ENCODE results near the gene MYOZ2. TPM values are rescaled to one million over a fixed set of nuclear protein-coding genes. Genes with fewer than 3 reads are reported as not detected.

MYOZ2 gene
- total RNA-seq, 5 donors from 2014 or later (not counting 1 experiment from before 2014, with no cell fraction given): not detected

GRCh38 chr4:119221412-119221811 lies 85.8 kb downstream of the MYOZ2 start:
- POLR2A ChIA-PET: interaction anchor here in 1 of 2 donors (0.6 kb wide), 1 partner anchor 188 kb away, joined by 3 read pairs; no protein-coding TSS in a partner anchor

GRCh38 chr4:119227690-119228089 lies 92.1 kb downstream of the MYOZ2 start:
- Mint-ChIP-seq H3K4me3 (no peak overlapping the region), H3K27me3 (no peaks in the 10 kb centered on the region), H3K9me3 (peaks cover 0 to 9% (median 0%) of the 10 kb centered on the region in 3 donors), H3K27ac (peak overlapping the region in 1 of 2 donors; percentile 23), H3K36me3 (peaks cover 52% of the 10 kb centered on the region), H3K4me1 (peaks cover 18 to 38% (median 29%) of the 10 kb centered on the region in 3 donors)
- no peaks in the 10 kb centered on the region for H3K27me3 ChIP-seq (replicated peaks in 1 of 2; ENCODE audit: control insufficient read depth in 2 of 2, extremely low read depth in 1 of 2, insufficient read depth in 2 of 2, low read length in 1 of 2)
- H3K36me3 ChIP-seq (ENCODE audit: control insufficient read depth in 2 of 2, extremely low read depth in 1 of 2, insufficient read depth in 1 of 2, low read length in 1 of 2): no peaks in the 10 kb centered on the region
- no peak overlapping the region for H3K4me3 ChIP-seq (ENCODE audit: control insufficient read depth in 1 of 2, extremely low read depth in 1 of 2, low read length in 1 of 2)
- DNase-seq (no peak), ATAC-seq (replicated peaks in 1 of 4) (no peak)
- CTCF ChIA-PET: interaction anchor here (0.5 to 0.6 kb wide), 3 partner anchors 72 to 394 kb away, joined by 3 read pairs; no protein-coding TSS in a partner anchor
- no peak overlapping the region for H3K27ac ChIP-seq (ENCODE audit: low read length)
- POLR2A ChIA-PET: interaction anchor here in 1 of 2 donors (0.5 kb wide), 1 partner anchor 11 kb away, joined by 3 read pairs; no protein-coding TSS in a partner anchor
- peaks cover 2% of the 10 kb centered on the region for H3K9me3 ChIP-seq
- H3K4me1 ChIP-seq (ENCODE audit: control insufficient read depth in 1 of 2, extremely low read depth in 1 of 2, insufficient read depth in 2 of 2, low read length in 2 of 2): no peaks in the 10 kb centered on the region

More at GRCh38 chr4:119221412-119221811, 85.8 kb downstream of the MYOZ2 start:
- Histone ChIP-seq H3K9me3 (no peaks in the 10 kb centered on the region), H3K4me3 (ENCODE audit: control insufficient read depth in 1 of 2, extremely low read depth in 1 of 2, low read length in 1 of 2) (no peak overlapping the region), H3K27ac (ENCODE audit: low read length) (no peak overlapping the region), H3K27me3 (replicated peaks in 1 of 2; ENCODE audit: control insufficient read depth in 2 of 2, extremely low read depth in 1 of 2, insufficient read depth in 2 of 2, low read length in 1 of 2) (no peaks in the 10 kb centered on the region), H3K36me3 (ENCODE audit: control insufficient read depth in 2 of 2, extremely low read depth in 1 of 2, insufficient read depth in 1 of 2, low read length in 1 of 2) (peaks cover 0 to 17% of the 10 kb centered on the region in 2 donors), H3K4me1 (ENCODE audit: control insufficient read depth in 1 of 2, extremely low read depth in 1 of 2, insufficient read depth in 2 of 2, low read length in 2 of 2) (no peaks in the 10 kb centered on the region)
- Mint-ChIP-seq H3K27me3 (no peaks in the 10 kb centered on the region), H3K9me3 (peaks cover 0 to 11% (median 0%) of the 10 kb centered on the region in 3 donors), H3K27ac (no peak overlapping the region), H3K4me3 (no peak overlapping the region), H3K36me3 (peaks cover 55% of the 10 kb centered on the region), H3K4me1 (peaks cover 8 to 23% (median 11%) of the 10 kb centered on the region in 3 donors)
- DNase-seq (no peak), ATAC-seq (replicated peaks in 1 of 4) (no peak)
- WGBS (ENCODE audit: insufficient coverage): 81% methylated on average over 3 of the region's 4 CpGs
- CTCF ChIA-PET: no interaction called here

GRCh38 chr4:119228406-119228805 lies 92.8 kb downstream of the MYOZ2 start:
- ATAC-seq (replicated peaks in 1 of 4): no peak
- Mint-ChIP-seq H3K36me3 (peaks cover 47% of the 10 kb centered on the region), H3K4me3 (no peak overlapping the region), H3K4me1 (peaks cover 23 to 44% (median 34%) of the 10 kb centered on the region in 3 donors), H3K9me3 (peaks cover 0 to 9% (median 0%) of the 10 kb centered on the region in 3 donors), H3K27ac (no peak overlapping the region), H3K27me3 (no peaks in the 10 kb centered on the region)
- no CpG with 5 or more reads among the region's 3 CpGs for WGBS (ENCODE audit: insufficient coverage)
- ChIA-PET POLR2A (no interaction called here), CTCF (interaction anchor here in 1 of 2 donors (0.6 kb wide), 1 partner anchor 187 kb away, joined by 3 read pairs; no protein-coding TSS in a partner anchor)
- Histone ChIP-seq H3K36me3 (ENCODE audit: control insufficient read depth in 2 of 2, extremely low read depth in 1 of 2, insufficient read depth in 1 of 2, low read length in 1 of 2) (no peaks in the 10 kb centered on the region), H3K27me3 (replicated peaks in 1 of 2; ENCODE audit: control insufficient read depth in 2 of 2, extremely low read depth in 1 of 2, insufficient read depth in 2 of 2, low read length in 1 of 2) (no peaks in the 10 kb centered on the region), H3K4me1 (ENCODE audit: control insufficient read depth in 1 of 2, extremely low read depth in 1 of 2, insufficient read depth in 2 of 2, low read length in 2 of 2) (no peaks in the 10 kb centered on the region), H3K4me3 (ENCODE audit: control insufficient read depth in 1 of 2, extremely low read depth in 1 of 2, low read length in 1 of 2) (no peak overlapping the region), H3K27ac (ENCODE audit: low read length) (no peak overlapping the region), H3K9me3 (peaks cover 2% of the 10 kb centered on the region)
- DNase-seq: no peak

- Mint-ChIP-seq H3K9me3 (peaks cover 0 to 3% (median 0%) of the 10 kb centered on the region in 3 donors), H3K27me3 (no peaks in the 10 kb centered on the region), H3K27ac (no peak overlapping the region), H3K4me1 (peaks cover 32 to 55% (median 42%) of the 10 kb centered on the region in 3 donors), H3K36me3 (peaks cover 38% of the 10 kb centered on the region), H3K4me3 (no peak overlapping the region)
- DNase-seq (no peak), ATAC-seq (replicated peaks in 1 of 4) (no peak)
- Histone ChIP-seq H3K4me3 (ENCODE audit: control insufficient read depth in 1 of 2, extremely low read depth in 1 of 2, low read length in 1 of 2) (no peak overlapping the region), H3K9me3 (peaks cover 2% of the 10 kb centered on the region), H3K4me1 (ENCODE audit: control insufficient read depth in 1 of 2, extremely low read depth in 1 of 2, insufficient read depth in 2 of 2, low read length in 2 of 2) (peaks cover 4 to 5% of the 10 kb centered on the region in 2 experiments), H3K27me3 (replicated peaks in 1 of 2; ENCODE audit: control insufficient read depth in 2 of 2, extremely low read depth in 1 of 2, insufficient read depth in 2 of 2, low read length in 1 of 2) (no peaks in the 10 kb centered on the region), H3K36me3 (ENCODE audit: control insufficient read depth in 2 of 2, extremely low read depth in 1 of 2, insufficient read depth in 1 of 2, low read length in 1 of 2) (no peaks in the 10 kb centered on the region), H3K27ac (ENCODE audit: low read length) (no peak overlapping the region)
- no CpG with 5 or more reads among the region's 4 CpGs for WGBS (ENCODE audit: insufficient coverage)
- ChIA-PET POLR2A (interaction anchor here in 1 of 2 donors (0.6 kb wide), 1 partner anchor 34 kb away, joined by 4 read pairs; no protein-coding TSS in a partner anchor), CTCF (interaction anchor here in 1 of 2 donors (1.0 kb wide), 1 partner anchor 70 kb away, joined by 3 read pairs; a partner anchor contains a TSS)
Observed at GRCh38 chr4:119229908-119230687, 94.5 kb downstream of the MYOZ2 start.

GRCh38 chr4:119231491-119231890 lies 95.9 kb downstream of the MYOZ2 start:
- ChIA-PET POLR2A (no interaction called here), CTCF (no interaction called here)
- no peak for ATAC-seq (replicated peaks in 1 of 4)
- Histone ChIP-seq H3K4me3 (ENCODE audit: control insufficient read depth in 1 of 2, extremely low read depth in 1 of 2, low read length in 1 of 2) (no peak overlapping the region), H3K27ac (ENCODE audit: low read length) (no peak overlapping the region), H3K27me3 (replicated peaks in 1 of 2; ENCODE audit: control insufficient read depth in 2 of 2, extremely low read depth in 1 of 2, insufficient read depth in 2 of 2, low read length in 1 of 2) (no peaks in the 10 kb centered on the region), H3K4me1 (ENCODE audit: control insufficient read depth in 1 of 2, extremely low read depth in 1 of 2, insufficient read depth in 2 of 2, low read length in 2 of 2) (peaks cover 4 to 5% of the 10 kb centered on the region in 2 experiments), H3K36me3 (ENCODE audit: control insufficient read depth in 2 of 2, extremely low read depth in 1 of 2, insufficient read depth in 1 of 2, low read length in 1 of 2) (peaks cover 0 to 4% of the 10 kb centered on the region in 2 donors), H3K9me3 (peaks cover 2% of the 10 kb centered on the region)
- peaks cover 0 to 3% (median 0%) of the 10 kb centered on the region in 3 donors for H3K9me3 Mint-ChIP-seq
- no peak for DNase-seq
- H3K36me3 Mint-ChIP-seq: peaks cover 46% of the 10 kb centered on the region
- H3K4me1 Mint-ChIP-seq: peaks cover 32 to 66% (median 47%) of the 10 kb centered on the region in 3 donors
- peak overlapping the region in 1 of 2 donors; percentile 4 for H3K27ac Mint-ChIP-seq
- 92% methylated on average over 1 of the region's 3 CpGs for WGBS (ENCODE audit: insufficient coverage)
- H3K4me3 Mint-ChIP-seq: no peak overlapping the region
- no peaks in the 10 kb centered on the region for H3K27me3 Mint-ChIP-seq

DNA sequence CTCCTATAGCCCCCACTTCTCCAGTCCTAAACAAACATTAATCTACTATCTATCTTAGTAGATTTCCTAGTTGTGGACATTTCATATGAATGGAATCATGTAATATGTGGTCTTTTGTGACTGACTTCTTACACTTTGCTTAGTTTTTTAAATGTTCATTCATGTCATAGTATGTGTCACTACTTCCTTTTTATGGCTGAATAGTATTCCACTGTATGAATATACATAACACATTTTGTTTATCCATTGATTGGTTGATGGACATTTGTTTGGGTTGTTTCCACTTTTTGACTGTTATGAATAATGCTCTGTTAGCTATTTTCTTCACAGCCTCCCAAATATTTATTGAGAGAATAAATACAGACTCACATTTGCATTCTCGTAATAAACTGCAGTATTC lies 96.7 kb downstream of the MYOZ2 start:
- ATAC-seq (replicated peaks in 1 of 4) (no peak), DNase-seq (no peak)
- no peak overlapping the region for H3K4me3 ChIP-seq (ENCODE audit: control insufficient read depth in 1 of 2, extremely low read depth in 1 of 2, low read length in 1 of 2)
- H3K4me1 ChIP-seq (ENCODE audit: control insufficient read depth in 1 of 2, extremely low read depth in 1 of 2, insufficient read depth in 2 of 2, low read length in 2 of 2): peaks cover 4 to 5% of the 10 kb centered on the region in 2 experiments
- no peaks in the 10 kb centered on the region for H3K27me3 Mint-ChIP-seq
- no CpG with 5 or more reads among the region's 1 CpG for WGBS (ENCODE audit: insufficient coverage)
- peaks cover 45% of the 10 kb centered on the region for H3K36me3 Mint-ChIP-seq
- H3K27ac ChIP-seq (ENCODE audit: low read length): no peak overlapping the region
- peaks cover 32 to 73% (median 53%) of the 10 kb centered on the region in 3 donors for H3K4me1 Mint-ChIP-seq
- H3K27me3 ChIP-seq (replicated peaks in 1 of 2; ENCODE audit: control insufficient read depth in 2 of 2, extremely low read depth in 1 of 2, insufficient read depth in 2 of 2, low read length in 1 of 2): no peaks in the 10 kb centered on the region
- H3K9me3 ChIP-seq: peaks cover 2% of the 10 kb centered on the region
- CTCF ChIA-PET: interaction anchor here in 1 of 2 donors (0.6 to 0.8 kb wide), 2 partner anchors 24 to 26 kb away, joined by 3 read pairs; no protein-coding TSS in a partner anchor
- H3K27ac Mint-ChIP-seq: no peak overlapping the region
- H3K4me3 Mint-ChIP-seq: no peak overlapping the region
- peaks cover 0 to 3% (median 0%) of the 10 kb centered on the region in 3 donors for H3K9me3 Mint-ChIP-seq
- POLR2A ChIA-PET: interaction anchor here in 1 of 2 donors (0.6 kb wide), 1 partner anchor 11 kb away, joined by 3 read pairs; no protein-coding TSS in a partner anchor
- H3K36me3 ChIP-seq (ENCODE audit: control insufficient read depth in 2 of 2, extremely low read depth in 1 of 2, insufficient read depth in 1 of 2, low read length in 1 of 2): peaks cover 0 to 4% of the 10 kb centered on the region in 2 donors

Measured in T-cell (primary cell).